NCI-H82 treated with DMSO at 0.1 percent for 48 hours (cell line): ENCODE results near the gene SDHAF3.
A peak's percentile ranks its signal among the peaks of the same experiment; 100 is the strongest.
"Not testable (repeated sequence)": the region's sequence is repeated elsewhere in the genome, so short reads cannot be mapped to it uniquely, and the experiment has no call there.

ENCODE experiments used
- DNase-seq: peaks from one replicate; lab custom pipeline; 2025; ENCODE audit not compliant: unreplicated experiment; lab: John Stamatoyannopoulos, UW

Gene SDHAF3

DNA sequence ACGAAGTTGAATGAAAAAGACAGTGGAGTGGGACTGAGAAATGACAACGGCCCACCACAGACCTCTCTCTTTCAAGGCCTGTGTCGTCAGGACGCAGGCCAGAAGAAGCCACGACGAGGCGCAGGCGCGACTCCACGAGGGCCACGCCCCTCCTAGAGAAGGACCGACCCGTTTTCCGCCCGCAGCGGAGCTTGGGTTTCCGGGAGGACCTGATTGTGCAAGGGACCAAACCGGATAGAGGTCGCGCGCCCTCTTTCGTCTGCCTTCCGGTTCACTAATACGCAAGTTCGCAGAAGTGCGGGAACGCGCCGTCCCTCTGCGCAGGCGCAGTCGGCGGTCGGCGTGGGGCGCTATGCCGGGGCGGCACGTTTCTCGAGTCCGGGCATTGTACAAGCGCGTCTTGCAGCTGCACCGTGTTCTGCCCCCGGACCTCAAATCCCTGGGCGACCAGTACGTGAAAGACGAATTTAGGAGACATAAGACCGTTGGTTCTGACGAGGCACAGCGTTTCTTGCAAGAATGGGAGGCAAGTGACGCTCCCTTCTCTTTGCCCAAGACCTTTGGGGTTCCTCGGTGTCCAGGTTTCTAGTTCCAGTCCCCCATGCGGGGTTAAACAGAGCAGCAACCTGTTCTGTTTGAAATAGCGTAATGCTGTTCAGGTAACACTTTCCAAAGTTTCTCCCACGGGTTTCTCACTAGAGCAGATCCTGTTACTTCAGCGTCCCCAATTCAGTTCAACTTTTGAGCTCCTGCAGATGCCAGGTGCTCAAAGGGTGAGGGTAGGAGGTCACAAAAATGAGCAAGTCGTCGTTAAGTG lies at the start of gene SDHAF3:
TSS of gene SDHAF3 (plus strand) at position 327 of the 817 bp plus-strand sequence. CDS start at position 353, 26 bp downstream.
- DNase-seq = peak; percentile 94

DNA sequence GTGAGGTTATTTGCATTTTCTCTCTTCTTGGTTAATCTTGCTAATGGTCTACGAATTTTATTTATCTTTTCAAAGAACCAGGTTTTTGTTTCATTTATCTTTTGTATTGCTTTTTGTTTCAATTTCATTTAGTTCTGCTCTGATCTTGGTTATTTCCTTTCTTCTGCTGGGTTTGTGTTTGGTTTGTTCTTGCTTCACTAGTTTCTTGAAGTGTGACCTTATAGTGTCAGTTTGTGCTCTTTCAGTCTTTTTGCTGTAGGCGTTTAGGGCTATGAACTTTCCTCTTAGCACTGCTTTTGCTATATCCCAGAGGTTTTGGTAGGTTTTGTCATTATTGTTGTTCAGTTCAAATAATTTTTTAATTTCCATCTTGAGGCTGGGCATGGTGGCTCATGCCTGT lies 45.5 kb upstream of the SDHAF3 start:
- not testable (repeated sequence) for DNase-seq

- DNase-seq = no peak
Observed at GRCh38 chr7:97075928-97076327, 41.6 kb upstream of the SDHAF3 start.

DNA sequence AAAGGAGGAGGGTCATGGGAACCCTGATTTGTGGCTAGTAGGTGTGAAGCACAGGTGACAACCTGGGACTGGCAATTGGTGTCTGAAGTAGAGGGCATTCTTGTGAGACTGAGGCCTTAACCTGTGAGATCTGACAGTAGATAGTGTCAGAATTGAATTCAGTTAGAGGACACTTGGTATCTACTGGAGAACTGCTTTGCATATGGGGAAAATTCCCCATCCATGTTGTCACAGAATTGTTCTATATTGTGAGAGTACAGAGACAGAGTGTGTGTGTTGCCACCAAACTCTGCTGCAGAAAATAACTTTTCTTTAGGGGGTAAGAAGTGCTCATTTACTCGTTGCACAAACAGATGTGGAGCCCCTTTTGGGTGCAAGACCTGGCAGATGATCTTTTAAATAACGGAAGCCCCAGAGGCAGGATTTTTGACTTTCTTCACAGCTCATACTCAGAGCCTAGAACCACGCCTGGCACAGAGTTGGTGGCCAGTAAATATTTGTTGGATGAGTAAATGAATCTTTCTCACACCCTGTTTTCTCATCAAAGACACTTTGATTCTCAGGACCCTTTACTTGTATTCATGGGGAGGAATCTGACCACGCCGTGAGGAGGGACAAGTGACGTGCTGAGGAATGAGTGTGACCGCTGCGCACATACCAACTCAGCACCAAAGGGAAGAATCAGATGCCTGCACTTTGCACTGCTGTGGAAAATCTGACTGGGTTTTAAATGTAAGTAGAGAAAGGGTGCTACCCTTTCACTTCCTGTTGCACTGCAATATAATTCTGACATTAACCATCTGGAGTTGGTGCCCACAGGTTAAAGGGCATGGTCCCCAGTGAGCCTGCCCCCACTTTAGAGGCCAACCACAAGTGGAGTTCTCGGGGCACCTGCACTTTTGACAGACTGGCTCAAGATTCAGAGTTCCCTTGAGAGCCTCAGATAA lies 39.2 kb upstream of the SDHAF3 start:
- DNase-seq = no peak

- no peak for DNase-seq
Observed at GRCh38 chr7:97079300-97079699, 38.2 kb upstream of the SDHAF3 start.

DNA sequence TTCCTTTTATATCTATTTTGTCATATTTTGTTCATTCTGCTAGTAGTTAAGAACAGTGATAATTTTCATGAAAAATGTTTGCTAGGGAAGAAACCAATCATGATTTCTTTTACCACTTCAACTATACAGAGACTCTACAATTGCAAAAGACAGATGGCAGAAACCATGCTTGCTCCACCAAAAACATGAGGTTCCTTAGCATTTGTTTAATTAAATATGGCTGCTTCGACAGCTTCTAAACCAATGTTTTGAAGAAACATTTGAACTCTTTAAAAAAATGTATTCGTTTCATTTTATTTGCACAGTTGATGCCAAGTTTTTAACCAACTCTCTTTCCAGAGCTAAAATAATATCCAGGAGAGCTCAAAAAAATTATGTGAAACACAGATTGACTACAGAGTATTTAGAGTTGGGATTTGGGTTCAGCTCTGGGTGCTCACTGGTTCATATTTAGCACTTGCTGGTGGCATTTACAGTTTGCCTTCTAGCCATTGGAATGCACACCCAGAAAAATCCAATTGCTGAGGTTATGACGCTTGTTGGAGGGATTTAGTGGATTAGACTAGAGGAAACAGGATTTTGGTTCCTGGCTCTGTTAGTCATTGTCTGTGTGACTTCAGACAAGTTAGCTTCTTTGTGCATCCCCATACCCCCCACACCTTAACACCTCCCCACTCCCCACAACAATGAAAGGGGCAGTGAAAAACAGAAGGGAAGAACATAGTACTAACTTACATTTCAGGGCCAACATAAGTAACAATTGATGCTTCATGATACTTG lies 35.8 kb upstream of the SDHAF3 start:
- peak; percentile 90 for DNase-seq

GRCh38 chr7:97088364-97088763 lies 29.1 kb upstream of the SDHAF3 start:
- DNase-seq = no peak

GRCh38 chr7:97089771-97090170 lies 27.7 kb upstream of the SDHAF3 start:
- no peak for DNase-seq

GRCh38 chr7:97090761-97091353 lies 26.6 kb upstream of the SDHAF3 start:
- DNase-seq = no peak

DNA sequence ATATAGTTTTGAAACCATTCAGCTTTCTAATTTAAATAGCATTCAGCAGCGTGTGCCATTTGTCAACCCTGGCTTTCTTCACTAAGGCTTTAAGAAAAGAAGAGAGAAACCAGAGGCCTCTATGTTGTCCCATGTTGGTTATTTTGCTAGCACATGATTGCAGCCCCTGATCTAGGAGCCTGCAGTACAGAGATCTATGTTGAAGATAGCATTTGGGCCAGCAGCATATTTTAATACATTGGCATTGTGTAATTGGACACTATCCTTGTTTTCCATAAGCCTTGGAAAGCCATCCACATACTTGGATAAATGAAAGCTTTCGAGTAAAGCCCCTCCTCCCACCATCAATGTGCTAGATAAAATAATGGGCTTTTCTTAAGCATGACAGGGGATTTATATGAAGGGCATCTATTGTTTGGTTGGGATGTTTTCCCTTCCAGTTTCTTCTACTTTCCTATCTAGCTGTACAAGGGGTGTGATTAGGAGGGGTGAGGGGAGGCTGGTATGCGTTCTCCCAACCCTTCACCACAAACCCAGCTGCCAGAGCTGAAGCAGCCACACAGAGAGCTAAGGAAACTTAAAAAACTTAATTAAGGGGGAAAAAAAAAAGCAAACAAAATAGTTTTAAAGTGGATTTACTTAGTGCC lies 23.1 kb upstream of the SDHAF3 start:
- DNase-seq = no peak

DNA sequence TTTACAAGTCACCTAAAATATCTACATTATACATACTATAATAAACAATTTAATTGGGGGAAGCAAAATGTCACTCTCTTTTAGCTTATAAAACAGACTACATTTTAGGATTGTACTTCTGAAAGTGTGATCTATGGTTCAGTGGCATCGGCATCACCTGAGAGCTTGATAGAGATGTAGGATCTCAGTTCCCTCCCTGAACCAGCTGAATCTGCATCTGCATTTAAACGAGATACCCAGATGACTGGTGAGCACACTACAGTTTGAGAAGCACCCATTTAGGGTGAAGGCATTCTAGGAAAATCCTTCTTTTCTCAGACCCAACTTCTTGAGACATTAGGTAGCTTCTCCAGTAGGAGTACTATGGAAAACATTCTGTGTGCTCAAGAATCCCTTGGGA lies 21.5 kb upstream of the SDHAF3 start:
- DNase-seq = no peak

- no peak for DNase-seq
Observed at GRCh38 chr7:97096661-97097060, 20.8 kb upstream of the SDHAF3 start.

GRCh38 chr7:97104719-97105238 lies 12.7 kb upstream of the SDHAF3 start:
- DNase-seq = peak; percentile 49

DNA sequence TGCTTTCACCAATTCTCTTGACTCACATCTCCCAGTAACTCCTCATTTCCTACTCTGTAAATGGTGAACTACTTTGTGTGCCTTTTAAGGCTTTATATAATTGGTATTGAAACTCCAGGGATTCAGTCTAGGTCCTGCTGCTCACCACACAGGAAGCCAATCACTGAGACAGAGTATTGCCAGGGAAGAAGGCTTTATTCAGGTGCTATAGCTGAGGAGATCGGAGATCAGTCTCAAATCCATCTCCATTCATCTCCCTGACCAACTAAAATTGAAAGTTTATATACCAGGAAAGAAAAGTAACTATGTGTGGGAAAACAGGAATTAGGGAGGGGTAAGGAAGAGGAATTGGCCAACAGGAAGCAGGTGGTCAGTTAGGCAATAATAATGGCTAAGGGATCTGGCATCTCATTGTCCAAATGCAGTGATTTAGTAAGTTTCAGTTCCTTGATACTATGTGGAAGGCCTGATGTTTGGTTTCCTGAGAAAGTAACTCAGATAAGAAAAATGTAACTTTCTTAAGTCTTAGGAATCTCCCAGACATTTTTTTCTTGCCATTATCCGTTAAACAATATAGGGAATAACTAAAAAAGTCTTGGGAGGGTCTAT lies 10.2 kb upstream of the SDHAF3 start:
- DNase-seq = no peak

- no peak for DNase-seq
Observed at GRCh38 chr7:97116308-97116707, 1.2 kb upstream of the SDHAF3 start.

GRCh38 chr7:97117035-97117371 lies 495 bp upstream of the SDHAF3 start:
- DNase-seq = no peak

- no peak for DNase-seq
Observed at GRCh38 chr7:97118306-97118917, 914 bp downstream of the SDHAF3 start.

GRCh38 chr7:97119747-97120146 lies 2.2 kb downstream of the SDHAF3 start:
- no peak for DNase-seq

DNA sequence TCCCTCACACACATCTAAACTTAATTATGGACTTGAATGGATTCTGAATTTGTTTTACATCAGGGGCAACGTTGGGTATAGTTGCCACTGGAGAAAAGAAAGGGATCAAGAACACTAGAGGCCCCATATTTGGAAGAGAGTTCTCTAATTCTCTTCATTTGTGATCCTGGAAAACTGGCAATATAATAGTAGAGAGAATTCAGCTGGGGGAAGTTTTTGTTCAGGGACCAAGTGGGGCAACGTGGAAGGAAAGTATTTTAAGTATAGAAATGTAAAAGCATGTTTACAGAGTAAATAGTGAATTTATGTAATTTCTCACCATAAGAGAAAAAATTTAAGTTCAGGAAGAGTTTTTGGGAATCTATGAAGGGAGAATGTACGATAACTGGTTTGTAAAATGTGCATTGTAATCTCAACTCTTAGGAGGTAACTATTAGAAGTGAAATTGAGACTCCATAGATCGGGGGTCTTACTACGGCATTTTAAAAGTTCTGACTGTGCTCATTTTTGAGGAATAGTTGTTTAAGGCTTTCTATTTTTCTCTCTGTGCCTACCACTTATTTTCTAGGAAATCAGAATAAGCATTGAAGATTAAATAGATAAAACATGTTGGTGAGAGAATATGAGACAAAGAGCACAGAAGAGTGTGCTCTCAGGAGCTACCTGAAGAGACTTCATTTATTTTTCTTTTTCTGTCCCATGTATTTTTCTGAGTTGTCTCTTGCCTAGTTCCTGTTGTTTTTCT lies 3.4 kb downstream of the SDHAF3 start:
- no peak for DNase-seq
